BLaER1 treated with 17β-estradiol and CSF1 and Interleukin-3, amounts not matched to agents 10 nM and 100 nM (cell line): ENCODE data around the gene HYAL2.

Experiments used
- H3K27ac ChIP-seq, 11 experiments: shearing (Covaris generic); formaldehyde crosslinking; 2 replicates each; pipeline ENCODE4 v1.8.1; 2022
- H3K27me3 ChIP-seq, 11 experiments: shearing (Covaris generic); formaldehyde crosslinking; 2 replicates each; pipeline ENCODE4 v1.8.1; 2022
- H3K36me3 ChIP-seq, 11 experiments: shearing (Covaris generic); formaldehyde crosslinking; 2 replicates each; pipeline ENCODE4 v1.8.1; 2022
- H3K4me1 ChIP-seq, 10 experiments: shearing (Covaris generic); formaldehyde crosslinking; 2 replicates each; pipeline ENCODE4 v1.8.1; 2022
- H3K4me2 ChIP-seq, 11 experiments: shearing (Covaris generic); formaldehyde crosslinking; 2 replicates each; pipeline ENCODE4 v1.8.1; 2022
- H3K4me3 ChIP-seq, 10 experiments: shearing (Covaris generic); formaldehyde crosslinking; 2 replicates each; pipeline ENCODE4 v1.8.1; 2022
- H3K9ac ChIP-seq, 11 experiments: shearing (Covaris generic); formaldehyde crosslinking; 2 replicates each; pipeline ENCODE4 v1.8.1; 2022
- H3K9me3 ChIP-seq, 11 experiments: shearing (Covaris generic); formaldehyde crosslinking; replicated peaks in 1 of 11; 2 replicates each; pipeline ENCODE4 v1.8.1; 2022
- H4K20me1 ChIP-seq, 11 experiments: shearing (Covaris generic); formaldehyde crosslinking; 2 replicates each; pipeline ENCODE4 v1.8.1; 2022
- Cebpa-rat ChIP-seq, 11 experiments: shearing (Covaris generic); IDR thresholded peaks; 2 replicates each; pipeline ENCODE4 v1.8.1; 2022

Gene HYAL2

GRCh38 chr3:50345008-50345407 is 22.5 kb upstream of the HYAL2 start:
- Histone ChIP-seq H3K36me3 (peaks cover 0 to 22% (median 18%) of the 10 kb centered on the region in 11 experiments; a peak in 19 of 22 replicates), H3K27me3 (peaks cover 0 to 38% (median 21%) of the 10 kb centered on the region in 11 experiments; a peak in 15 of 22 replicates), H3K4me2 (peak overlapping the region; percentile 86 to 97 (median 93)), H4K20me1 (peaks cover 0 to 13% (median 0%) of the 10 kb centered on the region in 11 experiments; a peak in 5 of 22 replicates), H3K27ac (peak overlapping the region in 1 of 11 experiments; percentile 50; a peak in 1 of 22 replicates), H3K4me1 (peaks cover 57 to 93% (median 75%) of the 10 kb centered on the region in 10 experiments), H3K9me3 (no peaks in the 10 kb centered on the region), H3K4me3 (peak overlapping the region in 9 of 10 experiments; percentile 31 to 62 (median 49); a peak in 13 of 20 replicates), H3K9ac (peak overlapping the region; percentile 36 to 67 (median 62); a peak in 15 of 22 replicates)
- TF ChIP-seq Cebpa-rat (IDR thresholded peaks at IDR 0.05): no peak

GRCh38 chr3:50342813-50343633 is 20.5 kb upstream of the HYAL2 start:
- H4K20me1 ChIP-seq: peaks cover 0 to 6% (median 0%) of the 10 kb centered on the region in 11 experiments; a peak in 3 of 22 replicates
- H3K4me3 ChIP-seq: 0 out of 20 replicates have a peak overlapping the region, but pooled peaks of 1 of the 10 experiments have one; percentile 20
- H3K4me1 ChIP-seq: peaks cover 61 to 92% (median 79%) of the 10 kb centered on the region in 10 experiments
- H3K4me2 ChIP-seq: peak overlapping the region; percentile 6 to 99 (median 95); a peak in 18 of 22 replicates
- no peaks in the 10 kb centered on the region for H3K9me3 ChIP-seq
- H3K27ac ChIP-seq: peak overlapping the region in 6 of 11 experiments; percentile 94 to 99 (median 96); a peak in 10 of 22 replicates
- no peak for TF ChIP-seq Cebpa-rat (IDR thresholded peaks at IDR 0.05)
- H3K9ac ChIP-seq: peak overlapping the region in 4 of 11 experiments; percentile 12 to 96 (median 27); a peak in 4 of 22 replicates
- peaks cover 0 to 47% (median 26%) of the 10 kb centered on the region in 11 experiments; a peak in 15 of 22 replicates for H3K27me3 ChIP-seq
- peaks cover 0 to 7% (median 7%) of the 10 kb centered on the region in 11 experiments; a peak in 15 of 22 replicates for H3K36me3 ChIP-seq

- Histone ChIP-seq H3K27ac (peak overlapping the region in 7 of 11 experiments; percentile 94 to 99 (median 97); a peak in 14 of 22 replicates), H3K36me3 (peaks cover 0 to 3% (median 0%) of the 10 kb centered on the region in 11 experiments; a peak in 1 of 22 replicates), H4K20me1 (peaks cover 0 to 1% (median 0%) of the 10 kb centered on the region in 11 experiments; a peak in 6 of 22 replicates), H3K27me3 (peaks cover 0 to 47% (median 26%) of the 10 kb centered on the region in 11 experiments; a peak in 15 of 22 replicates), H3K4me3 (peak overlapping the region in 5 of 10 experiments; percentile 77 to 92 (median 88); a peak in 9 of 20 replicates), H3K4me2 (peak overlapping the region; percentile 87 to 100 (median 98); a peak in 20 of 22 replicates), H3K9ac (peak overlapping the region in 9 of 11 experiments; percentile 85 to 98 (median 95); a peak in 15 of 22 replicates), H3K4me1 (peaks cover 61 to 83% (median 74%) of the 10 kb centered on the region in 10 experiments), H3K9me3 (no peaks in the 10 kb centered on the region)
- TF ChIP-seq Cebpa-rat (IDR thresholded peaks at IDR 0.05): no peak
These were observed 19.6 kb upstream of the HYAL2 start for GRCh38 chr3:50341996-50342650.

- Histone ChIP-seq H4K20me1 (peaks cover 5 to 7% (median 5%) of the 10 kb centered on the region in 11 experiments; a peak in 21 of 22 replicates), H3K4me3 (peak overlapping the region in 9 of 10 experiments; percentile 58 to 92 (median 88); a peak in 18 of 20 replicates), H3K9ac (peak overlapping the region; percentile 85 to 98 (median 95); a peak in 21 of 22 replicates), H3K27me3 (peaks cover 0 to 47% (median 26%) of the 10 kb centered on the region in 11 experiments; a peak in 15 of 22 replicates), H3K4me2 (peak overlapping the region; percentile 87 to 100 (median 98)), H3K27ac (peak overlapping the region in 10 of 11 experiments; percentile 87 to 99 (median 96); a peak in 18 of 22 replicates), H3K9me3 (no peaks in the 10 kb centered on the region), H3K4me1 (peaks cover 61 to 78% (median 72%) of the 10 kb centered on the region in 10 experiments), H3K36me3 (peaks cover 0 to 7% (median under 1%) of the 10 kb centered on the region in 11 experiments; a peak in 7 of 22 replicates)
- no peak for TF ChIP-seq Cebpa-rat (IDR thresholded peaks at IDR 0.05)
These were observed 19.0 kb upstream of the HYAL2 start for GRCh38 chr3:50341537-50341936.

GRCh38 chr3:50340448-50341329 is 18.1 kb upstream of the HYAL2 start, which contains the start of gene RASSF1:
Gene RASSF1 (minus strand): TSS chr3:50340836. CDS start chr3:50340805, 31 bp downstream.
- Histone ChIP-seq H3K4me1 (peaks cover 63 to 81% (median 73%) of the 10 kb centered on the region in 10 experiments), H3K27me3 (peaks cover 0 to 39% (median 20%) of the 10 kb centered on the region in 11 experiments; a peak in 15 of 22 replicates), H3K9me3 (no peaks in the 10 kb centered on the region), H4K20me1 (peaks cover 13 to 16% (median 14%) of the 10 kb centered on the region in 11 experiments; a peak in 21 of 22 replicates), H3K27ac (peak within 1 kb of the TSS; percentile 87 to 99 (median 95)), H3K36me3 (peaks cover 0 to 15% (median 9%) of the 10 kb centered on the region in 11 experiments; a peak in 12 of 22 replicates), H3K4me2 (peak within 1 kb of the TSS; percentile 87 to 100 (median 98)), H3K9ac (peak within 1 kb of the TSS; percentile 85 to 98 (median 95)), H3K4me3 (peak within 1 kb of the TSS; percentile 58 to 92 (median 88))
- peak in 3 of 11 experiments; percentile 8 to 52 (median 19); a peak in 1 of 22 replicates for TF ChIP-seq Cebpa-rat (IDR thresholded peaks at IDR 0.05)

- no peak for TF ChIP-seq Cebpa-rat (IDR thresholded peaks at IDR 0.05)
- Histone ChIP-seq H4K20me1 (peaks cover 19 to 22% (median 20%) of the 10 kb centered on the region in 11 experiments; a peak in 21 of 22 replicates), H3K4me1 (peaks cover 63 to 81% (median 73%) of the 10 kb centered on the region in 10 experiments), H3K36me3 (peaks cover 0 to 21% (median 15%) of the 10 kb centered on the region in 11 experiments; a peak in 13 of 22 replicates), H3K4me2 (peak overlapping the region; percentile 87 to 100 (median 98)), H3K9ac (peak overlapping the region; percentile 85 to 98 (median 95)), H3K27me3 (peaks cover 0 to 33% (median 14%) of the 10 kb centered on the region in 11 experiments; a peak in 15 of 22 replicates), H3K27ac (peak overlapping the region; percentile 87 to 99 (median 95)), H3K4me3 (peak overlapping the region; percentile 58 to 92 (median 88)), H3K9me3 (no peaks in the 10 kb centered on the region)
These were observed 17.6 kb upstream of the HYAL2 start for GRCh38 chr3:50340147-50340447.

GRCh38 chr3:50339485-50340146 is 17.1 kb upstream of the HYAL2 start:
- peaks cover 66 to 83% (median 74%) of the 10 kb centered on the region in 10 experiments for H3K4me1 ChIP-seq
- H3K27me3 ChIP-seq: peaks cover 0 to 30% (median 12%) of the 10 kb centered on the region in 11 experiments; a peak in 14 of 22 replicates
- peak overlapping the region; percentile 58 to 92 (median 88) for H3K4me3 ChIP-seq
- H4K20me1 ChIP-seq: peaks cover 24 to 26% (median 24%) of the 10 kb centered on the region in 11 experiments
- H3K9me3 ChIP-seq: no peaks in the 10 kb centered on the region
- H3K4me2 ChIP-seq: peak overlapping the region; percentile 87 to 100 (median 98)
- no peak for TF ChIP-seq Cebpa-rat (IDR thresholded peaks at IDR 0.05)
- peak overlapping the region; percentile 87 to 99 (median 95) for H3K27ac ChIP-seq
- H3K9ac ChIP-seq: peak overlapping the region; percentile 85 to 98 (median 95)
- H3K36me3 ChIP-seq: peaks cover 4 to 26% (median 20%) of the 10 kb centered on the region in 11 experiments; a peak in 20 of 22 replicates
